WTC11 (cell line): ENCODE data around the gene GSS.

Source experiments
- CTCF ChIP-seq: fragments of 200-600 bp; IDR thresholded peaks from 2 replicates; pipeline ENCODE4 v1.8.0; 2022; ENCODE audit warnings: antibody characterized with exemption
- NR3C1 ChIP-seq: sonication (generic); formaldehyde crosslinking; conservative IDR thresholded peaks from 2 replicates; pipeline ENCODE4 v1.8.1; 2023; ENCODE audit warnings: low read depth, mild to moderate bottlenecking, missing genetic modification reagents

GRCh38 chr20:34978092-34978744 is 22.6 kb upstream of the GSS start:
- TF ChIP-seq CTCF (no peak), NR3C1 (CRISPR knock-in tag) (no peak)
